NCI-H526 (cell line): ENCODE results near the gene HS1BP3.

Experiments
- DNase-seq, 2 experiments: peaks; one replicate each; lab custom pipeline; 2025; lab: John Stamatoyannopoulos, UW

The HS1BP3 gene

GRCh38 chr2:20617892-20618467, 32.9 kb downstream of the HS1BP3 start:
- no peak for DNase-seq

- DNase-seq: no peak
Measured at GRCh38 chr2:20617081-20617575, 33.8 kb downstream of the HS1BP3 start.

- no peak for DNase-seq
Measured at GRCh38 chr2:20616341-20616871, 34.5 kb downstream of the HS1BP3 start.

- no peak for DNase-seq
Measured at GRCh38 chr2:20615466-20616241, 35.2 kb downstream of the HS1BP3 start.

GRCh38 chr2:20615068-20615465, 35.8 kb downstream of the HS1BP3 start:
- no peak for DNase-seq

GRCh38 chr2:20614201-20615067, 36.5 kb downstream of the HS1BP3 start:
- no peak for DNase-seq

- DNase-seq: peak in 1 of 2 experiments; percentile 46
Measured at GRCh38 chr2:20612925-20613916, 37.7 kb downstream of the HS1BP3 start.

- no peak for DNase-seq
Measured at GRCh38 chr2:20611844-20612356, 39.0 kb downstream of the HS1BP3 start.

GRCh38 chr2:20611077-20611843, 39.6 kb downstream of the HS1BP3 start:
- no peak for DNase-seq

- no peak for DNase-seq
Measured at GRCh38 chr2:20609995-20610357, 40.9 kb downstream of the HS1BP3 start.

GRCh38 chr2:20609349-20609994, 41.4 kb downstream of the HS1BP3 start:
- DNase-seq: no peak

- DNase-seq: no peak
Measured at GRCh38 chr2:20608666-20609348, 42.1 kb downstream of the HS1BP3 start.

- no peak for DNase-seq
Measured at GRCh38 chr2:20607446-20607845, 43.5 kb downstream of the HS1BP3 start.

- no peak for DNase-seq
Measured at GRCh38 chr2:20606198-20606597, 44.7 kb downstream of the HS1BP3 start.

GRCh38 chr2:20604951-20605381, 45.9 kb downstream of the HS1BP3 start:
- DNase-seq: no peak

- no peak for DNase-seq
Measured at GRCh38 chr2:20604401-20604911, 46.4 kb downstream of the HS1BP3 start.

GRCh38 chr2:20603791-20604190, 47.1 kb downstream of the HS1BP3 start:
- no peak for DNase-seq

- no peak for DNase-seq
Measured at GRCh38 chr2:20602803-20603202, 48.1 kb downstream of the HS1BP3 start.
